Measurements from ENCODE around the gene ERC2.

DNA sequence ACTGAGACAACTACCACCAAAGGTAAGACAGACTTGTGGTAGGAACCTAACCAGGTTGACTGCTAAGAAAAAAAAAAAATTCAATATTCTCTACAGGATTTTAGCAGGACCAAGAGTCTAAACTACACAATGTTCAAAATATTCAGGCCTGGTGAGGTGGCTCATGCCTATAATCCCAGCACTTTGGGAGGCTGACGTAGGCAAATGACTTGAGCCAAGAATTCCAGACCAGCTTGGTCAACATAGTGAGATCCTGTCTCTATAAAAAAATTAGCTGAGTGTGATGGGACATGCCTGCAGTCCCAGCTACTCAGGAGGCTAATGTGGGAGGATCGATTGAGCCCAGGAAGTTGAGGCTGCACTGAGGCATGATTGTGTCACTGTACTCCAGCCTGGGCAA, 639.6 kb downstream of the ERC2 start:
- TF ChIP-seq, protein P1, sequence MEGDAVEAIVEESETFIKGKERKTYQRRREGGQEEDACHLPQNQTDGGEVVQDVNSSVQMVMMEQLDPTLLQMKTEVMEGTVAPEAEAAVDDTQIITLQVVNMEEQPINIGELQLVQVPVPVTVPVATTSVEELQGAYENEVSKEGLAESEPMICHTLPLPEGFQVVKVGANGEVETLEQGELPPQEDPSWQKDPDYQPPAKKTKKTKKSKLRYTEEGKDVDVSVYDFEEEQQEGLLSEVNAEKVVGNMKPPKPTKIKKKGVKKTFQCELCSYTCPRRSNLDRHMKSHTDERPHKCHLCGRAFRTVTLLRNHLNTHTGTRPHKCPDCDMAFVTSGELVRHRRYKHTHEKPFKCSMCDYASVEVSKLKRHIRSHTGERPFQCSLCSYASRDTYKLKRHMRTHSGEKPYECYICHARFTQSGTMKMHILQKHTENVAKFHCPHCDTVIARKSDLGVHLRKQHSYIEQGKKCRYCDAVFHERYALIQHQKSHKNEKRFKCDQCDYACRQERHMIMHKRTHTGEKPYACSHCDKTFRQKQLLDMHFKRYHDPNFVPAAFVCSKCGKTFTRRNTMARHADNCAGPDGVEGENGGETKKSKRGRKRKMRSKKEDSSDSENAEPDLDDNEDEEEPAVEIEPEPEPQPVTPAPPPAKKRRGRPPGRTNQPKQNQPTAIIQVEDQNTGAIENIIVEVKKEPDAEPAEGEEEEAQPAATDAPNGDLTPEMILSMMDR (IDR thresholded peaks at IDR 0.05; ENCODE audit: low read length): no peak
- no peak for TF ChIP-seq EZH2 (IDR thresholded peaks at IDR 0.05; ENCODE audit: borderline replicate concordance, low read length)
